ENCODE measurements around the gene TNFAIP1.

TNFAIP1 gene

DNA sequence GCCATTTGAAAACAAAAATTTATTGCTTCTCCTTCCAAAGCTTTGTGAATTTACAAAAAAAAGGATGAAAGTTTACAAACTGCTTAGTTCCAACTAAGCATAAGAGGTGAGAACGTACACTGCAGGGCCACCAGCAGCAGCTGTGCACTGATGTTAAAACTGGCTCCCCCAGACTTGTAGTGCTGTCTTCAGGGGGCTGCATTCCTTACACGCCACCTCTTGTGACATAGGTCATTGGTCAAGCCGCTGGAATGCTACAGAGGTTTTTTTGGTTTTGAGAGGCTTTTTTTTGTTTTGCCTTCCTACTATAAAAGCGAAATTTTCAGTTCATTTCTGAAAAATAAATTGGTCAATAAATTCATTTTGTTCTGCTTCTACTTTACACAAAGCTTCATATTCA is 7.2 kb upstream of the TNFAIP1 start:
- Histone ChIP-seq H3K36me3 (ENCODE audit: insufficient read depth, low read length) (peaks cover 63% of the 10 kb centered on the region), H3K79me2 (ENCODE audit: insufficient read depth, low read length) (peaks cover 45% of the 10 kb centered on the region), H2AFZ (ENCODE audit: low read depth, low read length) (no peak overlapping the region), H4K20me1 (ENCODE audit: insufficient read depth, low read length) (peaks cover 29% of the 10 kb centered on the region; the same call in 1 of the 2 replicates), H3K4me1 (ENCODE audit: insufficient read depth, low read length) (peaks cover 8% of the 10 kb centered on the region; the same call in 1 of the 2 replicates), H3K9me3 (ENCODE audit: insufficient read depth, low read length, severe bottlenecking) (no peaks in the 10 kb centered on the region), H3K27me3 (ENCODE audit: insufficient read depth, low read length, poor library complexity) (no peaks in the 10 kb centered on the region), H3K9ac (ENCODE audit: low read depth, low read length) (no peak overlapping the region), H3K4me2 (ENCODE audit: insufficient read depth, low read length) (no peak overlapping the region), H3K4me3 (ENCODE audit: low read depth in 1 of 2, low read length in 2 of 2) (no peak overlapping the region), H3K27ac (ENCODE audit: low read length) (no peak overlapping the region)
- DNase-seq (no peak), ATAC-seq (ENCODE audit: insufficient read depth, low read depth) (no peak)
- no peak for TF ChIP-seq EZH2 (IDR thresholded peaks at IDR 0.05; ENCODE audit: borderline replicate concordance, low read depth, low read length, severe bottlenecking)
- TF ChIP-seq, protein P1, sequence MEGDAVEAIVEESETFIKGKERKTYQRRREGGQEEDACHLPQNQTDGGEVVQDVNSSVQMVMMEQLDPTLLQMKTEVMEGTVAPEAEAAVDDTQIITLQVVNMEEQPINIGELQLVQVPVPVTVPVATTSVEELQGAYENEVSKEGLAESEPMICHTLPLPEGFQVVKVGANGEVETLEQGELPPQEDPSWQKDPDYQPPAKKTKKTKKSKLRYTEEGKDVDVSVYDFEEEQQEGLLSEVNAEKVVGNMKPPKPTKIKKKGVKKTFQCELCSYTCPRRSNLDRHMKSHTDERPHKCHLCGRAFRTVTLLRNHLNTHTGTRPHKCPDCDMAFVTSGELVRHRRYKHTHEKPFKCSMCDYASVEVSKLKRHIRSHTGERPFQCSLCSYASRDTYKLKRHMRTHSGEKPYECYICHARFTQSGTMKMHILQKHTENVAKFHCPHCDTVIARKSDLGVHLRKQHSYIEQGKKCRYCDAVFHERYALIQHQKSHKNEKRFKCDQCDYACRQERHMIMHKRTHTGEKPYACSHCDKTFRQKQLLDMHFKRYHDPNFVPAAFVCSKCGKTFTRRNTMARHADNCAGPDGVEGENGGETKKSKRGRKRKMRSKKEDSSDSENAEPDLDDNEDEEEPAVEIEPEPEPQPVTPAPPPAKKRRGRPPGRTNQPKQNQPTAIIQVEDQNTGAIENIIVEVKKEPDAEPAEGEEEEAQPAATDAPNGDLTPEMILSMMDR (IDR thresholded peaks at IDR 0.05; ENCODE audit: borderline replicate concordance, extremely low read depth, low read length, poor library complexity, severe bottlenecking) = no peak

- H4K20me1 ChIP-seq (ENCODE audit: insufficient read depth, low read length) = peaks cover 18% of the 10 kb centered on the region
- no peak overlapping the region for H3K4me3 ChIP-seq (ENCODE audit: low read depth in 1 of 2, low read length in 2 of 2)
- no peak overlapping the region for H3K4me2 ChIP-seq (ENCODE audit: insufficient read depth, low read length)
- no peak overlapping the region for H2AFZ ChIP-seq (ENCODE audit: low read depth, low read length)
- peaks cover 41% of the 10 kb centered on the region for H3K79me2 ChIP-seq (ENCODE audit: insufficient read depth, low read length)
- no peaks in the 10 kb centered on the region for H3K27me3 ChIP-seq (ENCODE audit: insufficient read depth, low read length, poor library complexity)
- TF ChIP-seq, protein P1 (IDR thresholded peaks at IDR 0.05; ENCODE audit: borderline replicate concordance, extremely low read depth, low read length, poor library complexity, severe bottlenecking) = no peak
- H3K4me1 ChIP-seq (ENCODE audit: insufficient read depth, low read length) = peaks cover 25% of the 10 kb centered on the region
- ATAC-seq (ENCODE audit: insufficient read depth, low read depth) (no peak), DNase-seq (no peak)
- H3K9me3 ChIP-seq (ENCODE audit: insufficient read depth, low read length, severe bottlenecking) = no peaks in the 10 kb centered on the region
- H3K36me3 ChIP-seq (ENCODE audit: insufficient read depth, low read length) = peaks cover 52% of the 10 kb centered on the region
- no peak overlapping the region for H3K9ac ChIP-seq (ENCODE audit: low read depth, low read length)
- no peak overlapping the region for H3K27ac ChIP-seq (ENCODE audit: low read length)
These were observed 4.9 kb upstream of the TNFAIP1 start for GRCh38 chr17:28330671-28331070.

GRCh38 chr17:28331891-28332420 is 3.6 kb upstream of the TNFAIP1 start:
- TF ChIP-seq, protein P1 (IDR thresholded peaks at IDR 0.05; ENCODE audit: borderline replicate concordance, extremely low read depth, low read length, poor library complexity, severe bottlenecking) = no peak
- no peak for TF ChIP-seq EZH2 (IDR thresholded peaks at IDR 0.05; ENCODE audit: borderline replicate concordance, low read depth, low read length, severe bottlenecking)
- peaks cover 41% of the 10 kb centered on the region for H3K79me2 ChIP-seq (ENCODE audit: insufficient read depth, low read length)
- peaks cover 33% of the 10 kb centered on the region for H3K4me1 ChIP-seq (ENCODE audit: insufficient read depth, low read length)
- H3K9ac ChIP-seq (ENCODE audit: low read depth, low read length) = no peak overlapping the region
- DNase-seq = no peak
- 0 out of 2 replicates have a peak overlapping the region, but pooled peaks have one; percentile 3 for H3K4me2 ChIP-seq (ENCODE audit: insufficient read depth, low read length)
- H2AFZ ChIP-seq (ENCODE audit: low read depth, low read length) = no peak overlapping the region
- no peak overlapping the region for H3K4me3 ChIP-seq (ENCODE audit: low read depth in 1 of 2, low read length in 2 of 2)
- H3K9me3 ChIP-seq (ENCODE audit: insufficient read depth, low read length, severe bottlenecking) = no peaks in the 10 kb centered on the region
- no peak overlapping the region for H3K27ac ChIP-seq (ENCODE audit: low read length)
- ATAC-seq (ENCODE audit: insufficient read depth, low read depth) = no peak
- no peaks in the 10 kb centered on the region for H3K27me3 ChIP-seq (ENCODE audit: insufficient read depth, low read length, poor library complexity)
- peaks cover 39% of the 10 kb centered on the region for H3K36me3 ChIP-seq (ENCODE audit: insufficient read depth, low read length)
- H4K20me1 ChIP-seq (ENCODE audit: insufficient read depth, low read length) = peaks cover 7% of the 10 kb centered on the region
